ENCODE results near the gene LRRC9. TPM values are rescaled to one million over a fixed set of nuclear protein-coding genes. Genes with fewer than 3 reads are reported as not detected.

Gene LRRC9
- total and polyA plus RNA-seq, 10 donors, result not detected

DNA sequence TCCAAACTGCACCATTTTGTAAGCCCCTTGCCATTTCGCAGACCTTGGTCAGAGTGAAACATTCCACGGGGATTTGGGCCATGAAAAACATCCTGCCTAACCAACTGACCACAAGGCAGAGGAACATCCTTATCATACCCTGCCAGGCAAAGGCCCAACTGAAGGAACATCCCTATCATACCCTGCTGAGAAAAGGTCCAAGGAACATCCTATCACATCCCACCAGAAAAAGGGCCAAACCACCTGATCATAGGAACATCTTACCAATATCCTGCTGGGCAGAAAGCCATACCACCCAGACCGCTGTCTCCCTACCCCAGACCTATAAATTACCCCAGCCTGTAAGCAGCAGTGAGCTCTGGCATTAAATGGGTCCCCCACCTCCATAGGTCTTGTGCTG lies 19.4 kb upstream of the LRRC9 start:
- TF ChIP-seq POLR2AphosphoS5 (IDR thresholded peaks at IDR 0.05), result no peak
- TF ChIP-seq, protein P1, sequence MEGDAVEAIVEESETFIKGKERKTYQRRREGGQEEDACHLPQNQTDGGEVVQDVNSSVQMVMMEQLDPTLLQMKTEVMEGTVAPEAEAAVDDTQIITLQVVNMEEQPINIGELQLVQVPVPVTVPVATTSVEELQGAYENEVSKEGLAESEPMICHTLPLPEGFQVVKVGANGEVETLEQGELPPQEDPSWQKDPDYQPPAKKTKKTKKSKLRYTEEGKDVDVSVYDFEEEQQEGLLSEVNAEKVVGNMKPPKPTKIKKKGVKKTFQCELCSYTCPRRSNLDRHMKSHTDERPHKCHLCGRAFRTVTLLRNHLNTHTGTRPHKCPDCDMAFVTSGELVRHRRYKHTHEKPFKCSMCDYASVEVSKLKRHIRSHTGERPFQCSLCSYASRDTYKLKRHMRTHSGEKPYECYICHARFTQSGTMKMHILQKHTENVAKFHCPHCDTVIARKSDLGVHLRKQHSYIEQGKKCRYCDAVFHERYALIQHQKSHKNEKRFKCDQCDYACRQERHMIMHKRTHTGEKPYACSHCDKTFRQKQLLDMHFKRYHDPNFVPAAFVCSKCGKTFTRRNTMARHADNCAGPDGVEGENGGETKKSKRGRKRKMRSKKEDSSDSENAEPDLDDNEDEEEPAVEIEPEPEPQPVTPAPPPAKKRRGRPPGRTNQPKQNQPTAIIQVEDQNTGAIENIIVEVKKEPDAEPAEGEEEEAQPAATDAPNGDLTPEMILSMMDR (IDR thresholded peaks at IDR 0.05 in 8 of 11, conservative IDR thresholded peaks at IDR 0.05 in 3 of 11), result no peak
- no peak for TF ChIP-seq POLR2A (IDR thresholded peaks at IDR 0.05)
- no peak for DNase-seq
- Histone ChIP-seq H3K27me3 (replicated peaks in 1 of 7) (peaks cover 0 to 13% (median 0%) of the 10 kb centered on the region in 7 donors), H3K4me3 (no peak overlapping the region), H3K4me1 (peaks cover 0 to 7% (median 0%) of the 10 kb centered on the region in 6 donors), H3K27ac (no peak overlapping the region), H3K36me3 (no peaks in the 10 kb centered on the region), H3K9me3 (peaks cover 0 to 7% (median 3%) of the 10 kb centered on the region in 8 donors)
- intact Hi-C loops (cut with DNase I; ENCODE audit: low total_unique reads), result no loop called here
- 68 to 83% (median 72%) methylated on average over 3 of the region's 3 CpGs for WGBS, 5 donors

DNA sequence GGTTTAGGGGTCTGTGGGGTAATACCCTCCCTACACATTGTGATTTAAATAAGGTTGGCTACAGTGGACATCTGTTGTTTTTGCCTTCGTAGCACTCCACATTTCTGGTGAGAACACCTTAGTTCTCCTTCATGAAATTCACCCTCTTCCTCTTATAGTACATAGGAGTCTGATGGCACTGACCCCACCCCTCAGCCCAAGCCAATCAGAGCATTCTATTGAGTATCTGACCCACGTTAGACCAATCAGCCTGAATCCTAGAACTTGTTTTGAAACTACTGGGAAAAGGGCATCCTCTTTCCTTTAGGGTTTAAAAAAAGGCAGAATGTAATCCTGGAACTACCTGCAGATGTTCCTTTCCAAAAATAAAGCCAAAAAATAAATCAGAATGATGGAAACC lies 15.8 kb upstream of the LRRC9 start:
- Histone ChIP-seq H3K4me1 (no peaks in the 10 kb centered on the region), H3K27me3 (replicated peaks in 1 of 7) (no peaks in the 10 kb centered on the region), H3K27ac (no peak overlapping the region), H3K9me3 (peaks cover 0 to 7% (median 3%) of the 10 kb centered on the region in 8 donors), H3K36me3 (no peaks in the 10 kb centered on the region), H3K4me3 (no peak overlapping the region)
- 49 to 73% (median 65%) methylated on average over 2 of the region's 2 CpGs for WGBS, 5 donors
- intact Hi-C loops (cut with DNase I; ENCODE audit: low total_unique reads), result no loop called here
- TF ChIP-seq POLR2AphosphoS5 (IDR thresholded peaks at IDR 0.05) (no peak), POLR2A (IDR thresholded peaks at IDR 0.05) (no peak)
- TF ChIP-seq, protein P1 (IDR thresholded peaks at IDR 0.05 in 8 of 11, conservative IDR thresholded peaks at IDR 0.05 in 3 of 11), result no peak
- no peak for DNase-seq

DNA sequence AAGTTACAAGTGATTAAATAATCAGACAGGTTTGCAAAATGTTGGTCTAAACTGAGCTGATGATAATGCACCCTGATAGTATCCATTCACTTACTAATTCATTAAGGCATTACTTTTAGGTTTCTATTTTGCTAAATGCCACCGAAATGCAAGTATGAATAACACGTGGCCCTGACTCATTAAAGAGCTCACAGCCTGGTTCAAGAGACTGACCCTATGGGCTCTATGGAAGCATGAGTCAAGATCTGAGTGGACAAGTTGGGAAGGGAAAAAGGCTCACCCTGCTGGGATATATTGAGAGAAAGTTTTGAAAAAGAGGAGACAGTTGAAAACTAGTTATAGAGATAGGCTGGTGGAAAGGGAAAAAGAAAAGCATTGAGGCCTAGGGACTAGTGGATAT lies 14.8 kb upstream of the LRRC9 start:
- TF ChIP-seq POLR2AphosphoS5 (IDR thresholded peaks at IDR 0.05), result no peak
- TF ChIP-seq POLR2A (IDR thresholded peaks at IDR 0.05), result no peak
- TF ChIP-seq, protein P1 (IDR thresholded peaks at IDR 0.05 in 8 of 11, conservative IDR thresholded peaks at IDR 0.05 in 3 of 11), result no peak
- intact Hi-C loops (cut with DNase I; ENCODE audit: low total_unique reads), result no loop called here
- WGBS, 5 donors, result 72 to 86% (median 77%) methylated on average over 2 of the region's 2 CpGs

DNA sequence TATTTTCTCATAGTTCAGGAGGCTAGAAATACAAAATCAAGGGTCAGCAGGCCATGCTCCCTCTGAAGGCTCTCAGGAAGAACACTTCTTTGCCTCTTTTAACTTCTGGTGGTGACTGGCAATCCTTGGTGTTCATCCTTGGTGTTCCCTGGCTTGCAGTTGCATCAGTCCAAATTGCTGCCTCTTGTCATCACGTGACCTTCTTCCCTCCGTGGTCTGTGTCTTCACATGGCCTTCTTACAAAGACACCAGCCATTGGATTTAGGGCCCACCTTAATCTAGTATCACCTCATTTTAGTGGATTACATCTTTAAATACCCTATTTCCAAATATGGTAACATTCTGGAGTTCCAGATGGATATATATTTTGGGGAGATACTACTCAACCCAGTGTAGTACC lies 7.5 kb upstream of the LRRC9 start:
- no peak overlapping the region for H3K27ac ChIP-seq
- H3K9me3 ChIP-seq, result no peaks in the 10 kb centered on the region
- no peak overlapping the region for H3K4me3 ChIP-seq
- H3K4me1 ChIP-seq, result no peaks in the 10 kb centered on the region
- no peak for TF ChIP-seq POLR2AphosphoS5 (IDR thresholded peaks at IDR 0.05)
- TF ChIP-seq POLR2A (IDR thresholded peaks at IDR 0.05), result no peak
- TF ChIP-seq, protein P1 (IDR thresholded peaks at IDR 0.05 in 8 of 11, conservative IDR thresholded peaks at IDR 0.05 in 3 of 11), result no peak
- no peaks in the 10 kb centered on the region for H3K36me3 ChIP-seq
- 76 to 82% (median 79%) methylated on average over 2 of the region's 2 CpGs for WGBS, 5 donors
- no peak for DNase-seq
- peaks cover 0 to 9% (median 0%) of the 10 kb centered on the region in 7 donors for H3K27me3 ChIP-seq (replicated peaks in 1 of 7)
- intact Hi-C loops (cut with DNase I; ENCODE audit: low total_unique reads), result no loop called here

More for the DNA sequence above, 14.8 kb upstream of the LRRC9 start:
- Histone ChIP-seq H3K27me3 (replicated peaks in 1 of 7) (no peaks in the 10 kb centered on the region), H3K36me3 (no peaks in the 10 kb centered on the region), H3K9me3 (peaks cover 0 to 7% (median 3%) of the 10 kb centered on the region in 8 donors), H3K27ac (no peak overlapping the region), H3K4me1 (no peaks in the 10 kb centered on the region), H3K4me3 (no peak overlapping the region)
- no peak for DNase-seq
